ENCODE data around the gene CCDC69.

- TF ChIP-seq POLR2A (IDR thresholded peaks at IDR 0.05) (no peak), CTCF (IDR thresholded peaks at IDR 0.05) (no peak)
These were observed 77.8 kb downstream of the CCDC69 start for GRCh38 chr5:151146061-151146460.

All from thyroid gland (tissue), 4 donors.